Liver (tissue), 9 donors: ENCODE data around the gene GUK1. TPM values are rescaled to one million over a fixed set of nuclear protein-coding genes. Genes with fewer than 3 reads are reported as not detected.

Source experiments
- DNase-seq: peaks from one replicate; pipeline ENCODE4 v3.0.0-alpha.2; 2017; ENCODE audit warnings: low spot score
- H3K27ac ChIP-seq, 2 donors: one replicate each; pipeline ENCODE4 v1.7.0; 2013; ENCODE audit warnings: inconsistent platforms in 2 of 2, low read length in 2 of 2, control low read depth in 1 of 2, low read depth in 1 of 2, mild to moderate bottlenecking in 1 of 2
- H3K27me3 ChIP-seq, 4 donors: one replicate each; pipeline versions ENCODE4 v1.6.1 to v1.7.0; 2013; ENCODE audit warnings: low read length in 3 of 4, inconsistent platforms in 1 of 4, mild to moderate bottlenecking in 1 of 4, moderate library complexity in 1 of 4; ENCODE audit not compliant: control insufficient read depth in 4 of 4, insufficient read depth in 4 of 4
- H3K36me3 ChIP-seq, 4 donors: one replicate each; pipeline versions ENCODE4 v1.6.1 to v1.7.0; 2013; ENCODE audit warnings: low read length in 3 of 4, mild to moderate bottlenecking in 3 of 4, low read depth in 1 of 4, moderate library complexity in 1 of 4; ENCODE audit not compliant: control insufficient read depth in 4 of 4, insufficient read depth in 3 of 4
- H3K4me1 ChIP-seq, 4 donors: one replicate each; pipeline versions ENCODE4 v1.6.1 to v1.7.0; 2013; ENCODE audit warnings: low read length in 3 of 4, mild to moderate bottlenecking in 3 of 4, moderate library complexity in 1 of 4; ENCODE audit not compliant: control insufficient read depth in 4 of 4, insufficient read depth in 4 of 4
- H3K4me3 ChIP-seq, 3 donors: one replicate each; pipeline versions ENCODE4 v1.6.1 to v1.7.0; 2013; ENCODE audit warnings: low read length in 3 of 3, control low read depth in 1 of 3, low read depth in 1 of 3, mild to moderate bottlenecking in 1 of 3
- H3K9ac ChIP-seq, 2 donors: one replicate each; pipeline ENCODE4 v1.7.0; 2013; ENCODE audit warnings: low read length in 2 of 2, mild to moderate bottlenecking in 2 of 2, moderate library complexity in 2 of 2, control low read depth in 1 of 2, low read depth in 1 of 2
- H3K9me3 ChIP-seq, 4 donors: one replicate each; pipeline versions ENCODE4 v1.6.1 to v1.7.0; 2013; ENCODE audit warnings: low read length in 3 of 4; ENCODE audit not compliant: control insufficient read depth in 4 of 4
- ATF3 ChIP-seq: IDR thresholded peaks from 2 replicates; pipeline ENCODE4 v1.6.1; 2016; ENCODE audit warnings: antibody characterized with exemption
- EGR1 ChIP-seq, 2 donors: IDR thresholded peaks; 2 replicates each; pipeline ENCODE4 v1.6.1; 2016 to 2018; ENCODE audit warnings: antibody characterized with exemption in 2 of 2, low read depth in 2 of 2
- FOXA1 ChIP-seq: IDR thresholded peaks from 2 replicates; pipeline ENCODE4 v1.6.1; 2016; ENCODE audit warnings: antibody characterized with exemption
- FOXA2 ChIP-seq: IDR thresholded peaks from 2 replicates; pipeline ENCODE4 v1.6.1; 2016; ENCODE audit warnings: antibody characterized with exemption
- GABPA ChIP-seq, 2 donors: IDR thresholded peaks in 1 of 2; conservative IDR thresholded peaks in 1 of 2; 2 replicates each; pipeline ENCODE4 v1.6.1; 2016; ENCODE audit warnings: antibody characterized with exemption in 2 of 2, mild to moderate bottlenecking in 1 of 2, moderate library complexity in 1 of 2
- HNF4A ChIP-seq, 2 donors: conservative IDR thresholded peaks; 2 replicates each; pipeline ENCODE4 v1.6.1; 2016; ENCODE audit warnings: antibody characterized with exemption in 2 of 2, mild to moderate bottlenecking in 2 of 2
- HNF4G ChIP-seq: IDR thresholded peaks from 2 replicates; pipeline ENCODE4 v1.6.1; 2016; ENCODE audit warnings: antibody characterized with exemption
- JUND ChIP-seq, 2 donors: IDR thresholded peaks; 2 replicates each; pipeline ENCODE4 v1.6.1; 2016; ENCODE audit warnings: antibody characterized with exemption in 2 of 2
- MAX ChIP-seq: IDR thresholded peaks from 2 replicates; pipeline ENCODE4 v1.6.1; 2016; ENCODE audit warnings: antibody characterized with exemption
- NR2F2 ChIP-seq: IDR thresholded peaks from 2 replicates; pipeline ENCODE4 v1.6.1; 2016; ENCODE audit warnings: antibody characterized with exemption
- RAD21 ChIP-seq, 2 donors: IDR thresholded peaks; 2 replicates each; pipeline ENCODE4 v1.6.1; 2016; ENCODE audit warnings: antibody characterized with exemption in 2 of 2, mild to moderate bottlenecking in 2 of 2
- RXRA ChIP-seq, 2 donors: IDR thresholded peaks; 2 replicates each; pipeline ENCODE4 v1.6.1; 2017 to 2018; ENCODE audit warnings: antibody characterized with exemption in 2 of 2, mild to moderate bottlenecking in 1 of 2
- SP1 ChIP-seq: IDR thresholded peaks from 2 replicates; pipeline ENCODE4 v1.6.1; 2018; ENCODE audit warnings: antibody characterized with exemption, mild to moderate bottlenecking
- TAF1 ChIP-seq: conservative IDR thresholded peaks from 2 replicates; pipeline ENCODE4 v1.6.1; 2016; ENCODE audit warnings: antibody characterized with exemption, mild to moderate bottlenecking
- YY1 ChIP-seq: IDR thresholded peaks from 2 replicates; pipeline ENCODE4 v1.6.1; 2016; ENCODE audit warnings: antibody characterized with exemption, mild to moderate bottlenecking
- WGBS: extraction: QIAGEN DNeasy Blood & Tissue Kit; methylation state at CpG from one replicate; pipeline ENCODE4 v1.1.7; 2013; 5-methylcytosine and 5-hydroxymethylcytosine counted together
- polyA plus RNA-seq, 2 donors: library from polyadenylated mRNA; stranded (reverse) in 1 of 2; unstranded in 1 of 2; fragments of 200-250 nt in 1 of 2; fragments of >200 nt in 1 of 2; fragmentation: Nextera tagmentation in 1 of 2; extraction: Ambion mirVana in 1 of 2; gene quantifications; one replicate each; pipeline versions ENCODE4 v1.2.1 to v1.2.3, GENCODE V29; 2013 to 2015
- total RNA-seq, 2 donors: library from RNA; depleted of rRNA; stranded (reverse); fragments of >200 nt; gene quantifications; one replicate each; pipeline ENCODE4 v1.2.3, GENCODE V29; 2014
- TF ChIP-seq, protein P1 (sequence below): IDR thresholded peaks from 2 replicates; pipeline ENCODE4 v1.6.1; 2016; ENCODE audit warnings: antibody characterized with exemption, mild to moderate bottlenecking
- TF ChIP-seq, protein P2 (sequence below): fragments of 150-350 bp; IDR thresholded peaks from 2 replicates; pipeline ENCODE4 v1.5.1; 2017; ENCODE audit warnings: improper control_type of control experiment, low read depth, low read length; ENCODE audit not compliant: missing input control
- TF ChIP-seq, protein P3 (sequence below): IDR thresholded peaks from 2 replicates; pipeline ENCODE4 v1.6.1; 2016; ENCODE audit warnings: antibody characterized with exemption
- donor health status: healthy.
- donor health status: healthy.
- donor health status: healthy.
- donor health status: healthy.
- donor health status: healthy.

Gene GUK1
- total and polyA plus RNA-seq, 4 donors, result 147 to 251 (median 216) TPM

DNA sequence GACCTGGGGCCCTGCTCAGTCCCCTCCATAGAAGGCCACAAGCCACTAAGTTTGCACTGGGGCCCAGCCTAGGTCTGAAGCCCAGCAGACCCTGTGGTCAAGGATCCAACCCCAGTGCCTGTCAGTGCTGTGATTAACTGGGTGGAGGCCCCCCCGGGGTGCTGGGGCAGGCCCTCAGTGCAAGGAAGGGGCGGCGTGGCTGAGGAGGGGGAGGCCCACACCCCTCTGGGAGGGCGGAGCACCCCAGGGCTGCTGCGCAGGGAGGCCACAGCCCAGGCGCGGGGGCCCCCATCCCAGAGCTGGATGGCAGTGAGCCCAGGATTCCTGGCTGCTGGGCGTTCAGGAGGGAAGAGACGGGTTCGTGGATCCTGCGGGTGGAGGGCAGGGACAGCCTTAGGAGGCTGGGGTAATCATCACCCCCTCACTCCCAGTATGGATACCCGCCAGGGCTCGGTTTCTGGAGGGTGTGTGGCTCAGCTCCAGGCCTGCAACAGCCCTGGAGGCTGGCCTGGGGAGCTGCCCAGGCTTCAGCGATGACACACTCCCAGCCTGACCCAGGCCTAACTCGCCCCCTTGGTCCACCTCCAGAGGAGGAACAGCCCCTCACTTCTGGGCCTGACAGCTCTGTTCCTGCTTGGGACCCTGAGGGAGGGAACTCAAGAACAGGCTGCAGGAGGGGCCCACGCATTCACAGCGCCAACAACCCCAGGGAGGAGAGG is 10.5 kb downstream of the GUK1 start:
- no peak for DNase-seq
- Histone ChIP-seq H3K27me3 (no peaks in the 10 kb centered on the region), H3K36me3 (peaks cover 0 to 20% (median 10%) of the 10 kb centered on the region in 4 donors), H3K9ac (no peak overlapping the region), H3K9me3 (no peaks in the 10 kb centered on the region), H3K4me3 (no peak overlapping the region), H3K27ac (peak overlapping the region; percentile 31 to 64), H3K4me1 (peaks cover 0 to 2% (median 0%) of the 10 kb centered on the region in 4 donors)
- WGBS, result 80% methylated on average over 17 of the region's 17 CpGs
- TF ChIP-seq ATF3, result no peak
- no peak for TF ChIP-seq HNF4A (conservative IDR thresholded peaks at IDR 0.05)
- TF ChIP-seq NR2F2, result no peak
- no peak for TF ChIP-seq FOXA1
- TF ChIP-seq RXRA (IDR thresholded peaks at IDR 0.05), result no peak
- no peak for TF ChIP-seq MAX
- no peak for TF ChIP-seq EGR1 (IDR thresholded peaks at IDR 0.05; ENCODE audit: low read depth in 2 of 2)
- TF ChIP-seq, protein P1, sequence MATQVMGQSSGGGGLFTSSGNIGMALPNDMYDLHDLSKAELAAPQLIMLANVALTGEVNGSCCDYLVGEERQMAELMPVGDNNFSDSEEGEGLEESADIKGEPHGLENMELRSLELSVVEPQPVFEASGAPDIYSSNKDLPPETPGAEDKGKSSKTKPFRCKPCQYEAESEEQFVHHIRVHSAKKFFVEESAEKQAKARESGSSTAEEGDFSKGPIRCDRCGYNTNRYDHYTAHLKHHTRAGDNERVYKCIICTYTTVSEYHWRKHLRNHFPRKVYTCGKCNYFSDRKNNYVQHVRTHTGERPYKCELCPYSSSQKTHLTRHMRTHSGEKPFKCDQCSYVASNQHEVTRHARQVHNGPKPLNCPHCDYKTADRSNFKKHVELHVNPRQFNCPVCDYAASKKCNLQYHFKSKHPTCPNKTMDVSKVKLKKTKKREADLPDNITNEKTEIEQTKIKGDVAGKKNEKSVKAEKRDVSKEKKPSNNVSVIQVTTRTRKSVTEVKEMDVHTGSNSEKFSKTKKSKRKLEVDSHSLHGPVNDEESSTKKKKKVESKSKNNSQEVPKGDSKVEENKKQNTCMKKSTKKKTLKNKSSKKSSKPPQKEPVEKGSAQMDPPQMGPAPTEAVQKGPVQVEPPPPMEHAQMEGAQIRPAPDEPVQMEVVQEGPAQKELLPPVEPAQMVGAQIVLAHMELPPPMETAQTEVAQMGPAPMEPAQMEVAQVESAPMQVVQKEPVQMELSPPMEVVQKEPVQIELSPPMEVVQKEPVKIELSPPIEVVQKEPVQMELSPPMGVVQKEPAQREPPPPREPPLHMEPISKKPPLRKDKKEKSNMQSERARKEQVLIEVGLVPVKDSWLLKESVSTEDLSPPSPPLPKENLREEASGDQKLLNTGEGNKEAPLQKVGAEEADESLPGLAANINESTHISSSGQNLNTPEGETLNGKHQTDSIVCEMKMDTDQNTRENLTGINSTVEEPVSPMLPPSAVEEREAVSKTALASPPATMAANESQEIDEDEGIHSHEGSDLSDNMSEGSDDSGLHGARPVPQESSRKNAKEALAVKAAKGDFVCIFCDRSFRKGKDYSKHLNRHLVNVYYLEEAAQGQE, result no peak
- no peak for TF ChIP-seq SP1
- TF ChIP-seq HNF4G, result no peak
- TF ChIP-seq JUND (IDR thresholded peaks at IDR 0.05), result no peak
- TF ChIP-seq FOXA2, result no peak
- TF ChIP-seq, protein P2, sequence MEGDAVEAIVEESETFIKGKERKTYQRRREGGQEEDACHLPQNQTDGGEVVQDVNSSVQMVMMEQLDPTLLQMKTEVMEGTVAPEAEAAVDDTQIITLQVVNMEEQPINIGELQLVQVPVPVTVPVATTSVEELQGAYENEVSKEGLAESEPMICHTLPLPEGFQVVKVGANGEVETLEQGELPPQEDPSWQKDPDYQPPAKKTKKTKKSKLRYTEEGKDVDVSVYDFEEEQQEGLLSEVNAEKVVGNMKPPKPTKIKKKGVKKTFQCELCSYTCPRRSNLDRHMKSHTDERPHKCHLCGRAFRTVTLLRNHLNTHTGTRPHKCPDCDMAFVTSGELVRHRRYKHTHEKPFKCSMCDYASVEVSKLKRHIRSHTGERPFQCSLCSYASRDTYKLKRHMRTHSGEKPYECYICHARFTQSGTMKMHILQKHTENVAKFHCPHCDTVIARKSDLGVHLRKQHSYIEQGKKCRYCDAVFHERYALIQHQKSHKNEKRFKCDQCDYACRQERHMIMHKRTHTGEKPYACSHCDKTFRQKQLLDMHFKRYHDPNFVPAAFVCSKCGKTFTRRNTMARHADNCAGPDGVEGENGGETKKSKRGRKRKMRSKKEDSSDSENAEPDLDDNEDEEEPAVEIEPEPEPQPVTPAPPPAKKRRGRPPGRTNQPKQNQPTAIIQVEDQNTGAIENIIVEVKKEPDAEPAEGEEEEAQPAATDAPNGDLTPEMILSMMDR, result no peak
- TF ChIP-seq, protein P3, sequence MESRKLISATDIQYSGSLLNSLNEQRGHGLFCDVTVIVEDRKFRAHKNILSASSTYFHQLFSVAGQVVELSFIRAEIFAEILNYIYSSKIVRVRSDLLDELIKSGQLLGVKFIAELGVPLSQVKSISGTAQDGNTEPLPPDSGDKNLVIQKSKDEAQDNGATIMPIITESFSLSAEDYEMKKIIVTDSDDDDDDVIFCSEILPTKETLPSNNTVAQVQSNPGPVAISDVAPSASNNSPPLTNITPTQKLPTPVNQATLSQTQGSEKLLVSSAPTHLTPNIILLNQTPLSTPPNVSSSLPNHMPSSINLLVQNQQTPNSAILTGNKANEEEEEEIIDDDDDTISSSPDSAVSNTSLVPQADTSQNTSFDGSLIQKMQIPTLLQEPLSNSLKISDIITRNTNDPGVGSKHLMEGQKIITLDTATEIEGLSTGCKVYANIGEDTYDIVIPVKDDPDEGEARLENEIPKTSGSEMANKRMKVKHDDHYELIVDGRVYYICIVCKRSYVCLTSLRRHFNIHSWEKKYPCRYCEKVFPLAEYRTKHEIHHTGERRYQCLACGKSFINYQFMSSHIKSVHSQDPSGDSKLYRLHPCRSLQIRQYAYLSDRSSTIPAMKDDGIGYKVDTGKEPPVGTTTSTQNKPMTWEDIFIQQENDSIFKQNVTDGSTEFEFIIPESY, result no peak
- no peak for TF ChIP-seq RAD21 (IDR thresholded peaks at IDR 0.05)
- no peak for TF ChIP-seq GABPA (IDR thresholded peaks at IDR 0.05 in 1 of 2, conservative IDR thresholded peaks at IDR 0.05 in 1 of 2)
- TF ChIP-seq YY1, result no peak
- no peak for TF ChIP-seq TAF1
